B cell (primary cell): ENCODE measurements around the gene NOL11. TPM values are rescaled to one million over a fixed set of nuclear protein-coding genes. Genes with fewer than 3 reads are reported as not detected.

Experiments
- ATAC-seq: fragments of 200-7000 bp; cut with Tn5 transposase; one replicate; pipeline ENCODE4 v1.10.0; 2021; ENCODE audit warnings: low read depth, mild to moderate bottlenecking, moderate number of reproducible peaks, moderate library complexity
- CTCF ChIA-PET: fragments of 350-600 bp; sonication (Branson Sonifier 250); formaldehyde crosslinking; loops from one replicate; lab custom pipeline; 2021; ENCODE audit warnings: antibody characterized with exemption, inconsistent platforms; lab: Charles Lee
- POLR2A ChIA-PET: fragments of 350-600 bp; sonication (Branson Sonifier 250); formaldehyde crosslinking; loops from one replicate; lab custom pipeline; 2021; ENCODE audit warnings: antibody characterized with exemption; lab: Charles Lee
- DNase-seq: peaks from one replicate; pipeline ENCODE4 v3.0.0; 2013
- H2AFZ ChIP-seq: 2 replicates; pipeline ENCODE4 v1.6.1; 2012; ENCODE audit warnings: mild to moderate bottlenecking, low read depth, low read length; ENCODE audit not compliant: insufficient read depth, poor library complexity, severe bottlenecking
- H3K27ac ChIP-seq, 2 donors: 1 replicate in 1 of 2; 2 replicates in 1 of 2; pipeline ENCODE4 v1.5.1; 2012 to 2013; ENCODE audit warnings: low read length in 2 of 2, mild to moderate bottlenecking in 2 of 2, moderate library complexity in 1 of 2
- H3K27me3 ChIP-seq, 4 experiments: fragments of 200-600 bp in 1 of 4; sonication (generic) in 1 of 4; replicated peaks in 1 of 4; 1 replicate in 2 of 4; 2 replicates in 2 of 4; pipeline versions ENCODE4 v1.6.1 to v1.7.0; 2013 to 2016; ENCODE audit warnings: low read length in 3 of 4, mild to moderate bottlenecking in 2 of 4, mixed read lengths in 1 of 4, moderate library complexity in 1 of 4; ENCODE audit not compliant: insufficient read depth in 4 of 4, control insufficient read depth in 3 of 4; ENCODE audit errors: control extremely low read depth in 1 of 4
- H3K36me3 ChIP-seq, 2 experiments: replicated peaks in 1 of 2; 1 replicate in 1 of 2; 2 replicates in 1 of 2; pipeline versions ENCODE4 v1.6.1 to v1.7.1; 2013; ENCODE audit warnings: low read length in 1 of 2; ENCODE audit not compliant: insufficient read depth in 2 of 2, control insufficient read depth in 1 of 2; ENCODE audit errors: control extremely low read depth in 1 of 2, extremely low read depth in 1 of 2
- H3K4me1 ChIP-seq, 2 donors: fragments of 200-600 bp in 1 of 2; sonication (generic) in 1 of 2; 1 replicate in 1 of 2; 2 replicates in 1 of 2; pipeline versions ENCODE4 v1.5.1 to v1.6.1; 2013 to 2017; ENCODE audit warnings: low read length in 2 of 2; ENCODE audit not compliant: control insufficient read depth in 2 of 2, insufficient read depth in 2 of 2
- H3K4me2 ChIP-seq: replicated peaks from 2 replicates; pipeline ENCODE3; 2012; ENCODE audit warnings: mild to moderate bottlenecking, low read depth, low read length; ENCODE audit not compliant: poor library complexity, severe bottlenecking
- H3K4me3 ChIP-seq, 5 experiments: fragments of 200-600 bp in 1 of 5; sonication (generic) in 1 of 5; 1 replicate in 3 of 5; 2 replicates in 2 of 5; pipeline versions ENCODE4 v1.5.1 to v1.7.0; 2011 to 2016; ENCODE audit warnings: low read length in 4 of 5, mild to moderate bottlenecking in 4 of 5, low read depth in 2 of 5, control low read depth in 1 of 5, moderate library complexity in 1 of 5; ENCODE audit not compliant: insufficient read depth in 1 of 5; ENCODE audit errors: control extremely low read depth in 1 of 5, extremely low read depth in 1 of 5
- H3K79me2 ChIP-seq: fragments of 200-600 bp; sonication (generic); one replicate; pipeline ENCODE4 v1.6.0; 2016; ENCODE audit warnings: low read length; ENCODE audit not compliant: control insufficient read depth, insufficient read depth
- H3K9ac ChIP-seq: fragments of 200-600 bp; sonication (generic); 2 replicates; pipeline ENCODE4 v1.6.1; 2017; ENCODE audit warnings: mild to moderate bottlenecking, low read length, moderate library complexity
- H3K9me3 ChIP-seq, 3 donors: one replicate each; pipeline versions ENCODE4 v1.6.1 to v1.7.1; 2013; ENCODE audit warnings: low read length in 2 of 3; ENCODE audit not compliant: control insufficient read depth in 2 of 3, insufficient read depth in 1 of 3; ENCODE audit errors: control extremely low read depth in 1 of 3
- H4K20me1 ChIP-seq: 2 replicates; pipeline ENCODE4 v1.6.0; 2012; ENCODE audit warnings: mild to moderate bottlenecking, low read length; ENCODE audit not compliant: insufficient read depth, control insufficient read depth, poor library complexity, severe bottlenecking
- H3K27ac Mint-ChIP-seq: one replicate; pipeline ENCODE4 v1.8.0; 2021; ENCODE audit warnings: mixed read lengths
- H3K27me3 Mint-ChIP-seq: one replicate; pipeline ENCODE4 v1.8.0; 2021; ENCODE audit warnings: mixed read lengths
- H3K4me1 Mint-ChIP-seq: one replicate; pipeline ENCODE4 v1.8.0; 2021; ENCODE audit warnings: mixed read lengths
- H3K4me3 Mint-ChIP-seq: one replicate; pipeline ENCODE4 v1.8.0; 2021; ENCODE audit warnings: mixed read lengths
- H3K9me3 Mint-ChIP-seq: one replicate; pipeline ENCODE4 v1.8.0; 2022; ENCODE audit warnings: mixed read lengths; ENCODE audit not compliant: insufficient read depth
- EZH2 ChIP-seq: IDR thresholded peaks from 2 replicates; pipeline ENCODE4 v1.6.1; 2012; ENCODE audit warnings: borderline replicate concordance, low read depth, mild to moderate bottlenecking, moderate library complexity, low read length; ENCODE audit not compliant: insufficient read depth, poor library complexity, severe bottlenecking
- WGBS: methylation state at CpG from one replicate; pipeline ENCODE4 v1.1.5; 2013; ENCODE audit warnings: missing lambda C conversion rate; ENCODE audit not compliant: insufficient coverage; 5-methylcytosine and 5-hydroxymethylcytosine counted together
- intact Hi-C: fragments of 100-400 bp; cut with micrococcal nuclease; formaldehyde crosslinking; loops from one replicate; pipeline ENCODE4 v1.10.0; 2022
- polyA plus RNA-seq: library from polyadenylated mRNA; depleted of rRNA; stranded (reverse); fragments of >200 nt; gene quantifications from 2 replicates; pipeline ENCODE4 v1.2.3, GENCODE V29; 2012
- total RNA-seq, 2 donors: library from RNA; stranded (reverse); fragments of 120-200 nt in 1 of 2; gene quantifications; 1 replicate in 1 of 2; 2 replicates in 1 of 2; pipeline versions ENCODE4 v1.2.3 to v1.2.4, GENCODE V29; 2013 to 2022
- TF ChIP-seq, protein P1 (sequence below): fragments of 200-600 bp; IDR thresholded peaks from one replicate; pipeline ENCODE4 v1.8.0; 2022; ENCODE audit warnings: antibody characterized with exemption, mild to moderate bottlenecking

NOL11 gene
- total and polyA plus RNA-seq, 2 donors (not counting 1 experiment from before 2014, with no cell fraction given), result 20.3 to 59.1 TPM

DNA sequence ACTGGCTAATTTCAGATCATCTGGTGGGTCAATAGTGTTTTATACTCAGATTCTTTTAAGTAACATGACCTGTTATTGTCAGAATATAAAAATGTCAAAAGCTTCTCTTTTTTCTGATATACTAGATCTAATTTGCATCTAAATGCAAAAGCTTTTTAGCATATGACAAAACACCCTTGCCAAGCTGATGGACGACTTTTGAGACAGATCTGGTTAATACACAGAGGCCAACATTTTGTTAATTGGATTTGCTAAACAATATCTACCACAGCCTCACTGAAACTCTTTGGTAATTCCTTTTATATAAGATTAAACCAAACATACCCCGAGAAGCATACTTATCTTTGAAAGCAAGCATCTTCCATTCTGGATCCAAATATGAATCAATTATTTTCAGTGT lies 10.3 kb upstream of the NOL11 start:
- ATAC-seq, result no peak
- Histone ChIP-seq H4K20me1 (no peaks in the 10 kb centered on the region), H2AFZ (no peak overlapping the region), H3K9ac (no peak overlapping the region), H3K4me1 (no peaks in the 10 kb centered on the region), H3K36me3 (no peaks in the 10 kb centered on the region), H3K27me3 (no peaks in the 10 kb centered on the region), H3K27ac (no peak overlapping the region), H3K79me2 (no peaks in the 10 kb centered on the region), H3K4me3 (no peak overlapping the region), H3K9me3 (no peaks in the 10 kb centered on the region), H3K4me2 (no peak overlapping the region)
- Mint-ChIP-seq H3K27ac (no peak overlapping the region), H3K9me3 (no peaks in the 10 kb centered on the region), H3K4me1 (no peaks in the 10 kb centered on the region), H3K4me3 (no peak overlapping the region), H3K27me3 (peaks cover 3% of the 10 kb centered on the region)
- no CpG with 5 or more reads among the region's 2 CpGs for WGBS
- intact Hi-C loops, result no loop called here
- no peak for DNase-seq
- ChIA-PET CTCF (interaction anchor here (1.8 kb wide), 1 partner anchor 10 kb away, joined by 6 read pairs; no protein-coding TSS in a partner anchor), POLR2A (no interaction called here)
- TF ChIP-seq, protein P1, sequence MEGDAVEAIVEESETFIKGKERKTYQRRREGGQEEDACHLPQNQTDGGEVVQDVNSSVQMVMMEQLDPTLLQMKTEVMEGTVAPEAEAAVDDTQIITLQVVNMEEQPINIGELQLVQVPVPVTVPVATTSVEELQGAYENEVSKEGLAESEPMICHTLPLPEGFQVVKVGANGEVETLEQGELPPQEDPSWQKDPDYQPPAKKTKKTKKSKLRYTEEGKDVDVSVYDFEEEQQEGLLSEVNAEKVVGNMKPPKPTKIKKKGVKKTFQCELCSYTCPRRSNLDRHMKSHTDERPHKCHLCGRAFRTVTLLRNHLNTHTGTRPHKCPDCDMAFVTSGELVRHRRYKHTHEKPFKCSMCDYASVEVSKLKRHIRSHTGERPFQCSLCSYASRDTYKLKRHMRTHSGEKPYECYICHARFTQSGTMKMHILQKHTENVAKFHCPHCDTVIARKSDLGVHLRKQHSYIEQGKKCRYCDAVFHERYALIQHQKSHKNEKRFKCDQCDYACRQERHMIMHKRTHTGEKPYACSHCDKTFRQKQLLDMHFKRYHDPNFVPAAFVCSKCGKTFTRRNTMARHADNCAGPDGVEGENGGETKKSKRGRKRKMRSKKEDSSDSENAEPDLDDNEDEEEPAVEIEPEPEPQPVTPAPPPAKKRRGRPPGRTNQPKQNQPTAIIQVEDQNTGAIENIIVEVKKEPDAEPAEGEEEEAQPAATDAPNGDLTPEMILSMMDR, result no peak
- TF ChIP-seq EZH2, result no peak

DNA sequence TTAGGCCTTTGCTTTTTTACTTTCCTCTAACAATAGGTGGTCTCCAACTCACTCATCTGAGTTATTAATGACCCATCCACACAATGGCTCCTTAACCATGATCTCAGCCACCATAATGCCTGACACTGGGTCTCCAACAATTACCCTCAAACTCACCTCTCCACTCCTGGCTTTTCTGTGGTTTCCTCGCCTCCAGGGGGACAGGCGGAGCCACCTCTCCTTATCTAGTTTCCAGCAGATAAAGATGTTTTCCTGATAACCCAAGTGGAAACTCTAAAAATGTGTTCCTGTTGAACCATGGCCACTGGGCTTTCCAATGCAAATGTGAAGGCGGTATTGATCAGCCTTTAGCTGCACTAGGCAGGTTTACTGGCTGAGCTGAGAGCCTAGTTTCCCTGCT lies 9.4 kb upstream of the NOL11 start:
- Mint-ChIP-seq H3K27ac (no peak overlapping the region), H3K4me1 (no peaks in the 10 kb centered on the region), H3K9me3 (no peaks in the 10 kb centered on the region), H3K27me3 (peaks cover 3% of the 10 kb centered on the region), H3K4me3 (no peak overlapping the region)
- H3K79me2 ChIP-seq, result no peaks in the 10 kb centered on the region
- intact Hi-C loops, result no loop called here
- no peak overlapping the region for H3K27ac ChIP-seq
- no peaks in the 10 kb centered on the region for H3K36me3 ChIP-seq
- 100% methylated on average over 1 of the region's 3 CpGs for WGBS
- CTCF ChIA-PET, result interaction anchor here (1.4 kb wide), 1 partner anchor 18 kb away, joined by 3 read pairs; no protein-coding TSS in a partner anchor
- H3K9me3 ChIP-seq, result no peaks in the 10 kb centered on the region
- TF ChIP-seq, protein P1, result no peak
- no peak for TF ChIP-seq EZH2
- DNase-seq (no peak), ATAC-seq (no peak)
- H4K20me1 ChIP-seq, result no peaks in the 10 kb centered on the region
- POLR2A ChIA-PET, result no interaction called here
- no peak overlapping the region for H3K4me3 ChIP-seq
- no peak overlapping the region for H3K9ac ChIP-seq
- H3K4me1 ChIP-seq, result no peaks in the 10 kb centered on the region
- H2AFZ ChIP-seq, result no peak overlapping the region
- H3K4me2 ChIP-seq, result no peak overlapping the region
- no peaks in the 10 kb centered on the region for H3K27me3 ChIP-seq
